MM.1S (cell line): ENCODE measurements around the gene APOBEC3C.
"Not testable (repeated sequence)": the region's sequence is repeated elsewhere in the genome, so short reads cannot be mapped to it uniquely, and the experiment has no call there.

Experiments used
- DNase-seq: peaks from one replicate; pipeline ENCODE4 v3.0.0-alpha.2; 2015
- H2AFZ ChIP-seq: fragments of 300-600 bp; sonication (generic); 2 replicates; pipeline ENCODE4 v1.6.0; 2016; ENCODE audit warnings: antibody characterized with exemption, low read length
- H3F3A ChIP-seq: fragments of 300-600 bp; sonication (generic); 2 replicates; pipeline ENCODE4 v1.6.1; 2016; ENCODE audit warnings: mild to moderate bottlenecking, antibody characterized with exemption, low read length, moderate library complexity, mixed read lengths; ENCODE audit not compliant: insufficient read depth
- H3K27ac ChIP-seq: fragments of 300-600 bp; sonication (generic); 2 replicates; pipeline ENCODE4 v1.5.1; 2016; ENCODE audit warnings: mild to moderate bottlenecking, low read length
- H3K27me3 ChIP-seq: fragments of 300-600 bp; sonication (generic); replicated peaks from 2 replicates; pipeline ENCODE4 v1.6.0; 2016; ENCODE audit warnings: low read length; ENCODE audit not compliant: insufficient read depth
- H3K36me3 ChIP-seq: fragments of 300-600 bp; sonication (generic); replicated peaks from 2 replicates; pipeline ENCODE4 v1.6.1; 2016; ENCODE audit warnings: mild to moderate bottlenecking, low read length, mixed read lengths; ENCODE audit not compliant: insufficient read depth
- H3K4me1 ChIP-seq: fragments of 300-600 bp; sonication (generic); 2 replicates; pipeline ENCODE4 v1.6.1; 2016; ENCODE audit warnings: low read length, mixed read lengths
- H3K4me2 ChIP-seq: fragments of 300-600 bp; sonication (generic); 2 replicates; pipeline ENCODE4 v1.6.0; 2016; ENCODE audit warnings: low read depth, low read length
- H3K4me3 ChIP-seq: fragments of 300-600 bp; sonication (generic); 2 replicates; pipeline ENCODE4 v1.5.1; 2016; ENCODE audit warnings: low read length, mixed read lengths
- H3K79me2 ChIP-seq: fragments of 300-600 bp; sonication (generic); 2 replicates; pipeline ENCODE4 v1.6.1; 2016; ENCODE audit warnings: mixed run types, low read length, mixed read lengths
- H3K9ac ChIP-seq: fragments of 300-600 bp; sonication (generic); 2 replicates; pipeline ENCODE4 v1.6.1; 2016; ENCODE audit warnings: low read length, mixed read lengths
- H3K9me2 ChIP-seq: fragments of 300-600 bp; sonication (generic); replicated peaks from 2 replicates; pipeline ENCODE4 v1.6.1; 2016; ENCODE audit warnings: mild to moderate bottlenecking, low read length, mixed read lengths; ENCODE audit not compliant: insufficient read depth
- H3K9me3 ChIP-seq: fragments of 300-600 bp; sonication (generic); replicated peaks from 2 replicates; pipeline ENCODE4 v1.6.1; 2016; ENCODE audit warnings: mild to moderate bottlenecking, low read length, mixed read lengths; ENCODE audit not compliant: insufficient read depth
- H4K20me1 ChIP-seq: fragments of 300-600 bp; sonication (generic); 2 replicates; pipeline ENCODE4 v1.6.1; 2016; ENCODE audit warnings: mild to moderate bottlenecking, low read length, moderate library complexity, mixed read lengths; ENCODE audit not compliant: insufficient read depth
- CTCF ChIP-seq: fragments of 300-600 bp; sonication (generic); IDR thresholded peaks from 2 replicates; pipeline ENCODE4 v1.5.1; 2016; ENCODE audit warnings: antibody characterized with exemption, low read length, mixed read lengths
- EZH2 ChIP-seq: fragments of 300-600 bp; sonication (generic); optimal IDR thresholded peaks from 2 replicates; pipeline ENCODE3; 2017; ENCODE audit warnings: low read depth, mild to moderate bottlenecking, antibody characterized with exemption, low read length, mixed read lengths
- EZH2phosphoT487 ChIP-seq: fragments of 300-600 bp; sonication (generic); IDR thresholded peaks from 2 replicates; pipeline ENCODE4 v1.6.1; 2018; ENCODE audit warnings: antibody characterized with exemption, low read length

APOBEC3C gene

GRCh38 chr22:39066442-39067276 lies 52.6 kb downstream of the APOBEC3C start:
- H3K79me2 ChIP-seq, H2AFZ ChIP-seq, H3K4me3 ChIP-seq, H3K9ac ChIP-seq, H4K20me1 ChIP-seq, DNase-seq, H3K36me3 ChIP-seq, H3K9me2 ChIP-seq, H3K9me3 ChIP-seq, H3K27me3 ChIP-seq: not testable (repeated sequence)
- Histone ChIP-seq H3F3A (peaks cover 38% of the 10 kb centered on the region), H3K4me1 (peaks cover 46% of the 10 kb centered on the region), H3K4me2 (peak overlapping the region; percentile 54; the same call in 1 of the 2 replicates), H3K27ac (peak overlapping the region; percentile 79)

GRCh38 chr22:39068033-39068785 lies 54.2 kb downstream of the APOBEC3C start:
- DNase-seq = peak; percentile 43
- no peaks in the 10 kb centered on the region for H4K20me1 ChIP-seq
- H3K9me3 ChIP-seq = no peaks in the 10 kb centered on the region
- H3K79me2 ChIP-seq = no peaks in the 10 kb centered on the region
- H3F3A ChIP-seq = peaks cover 43% of the 10 kb centered on the region
- H2AFZ ChIP-seq = no peak overlapping the region
- H3K4me2 ChIP-seq = peak overlapping the region; percentile 21; the same call in 1 of the 2 replicates
- H3K4me3 ChIP-seq = no peak overlapping the region
- TF ChIP-seq EZH2 = no peak
- TF ChIP-seq EZH2phosphoT487 = no peak
- peak; percentile 27; the same call in 1 of the 2 replicates for TF ChIP-seq CTCF
- no peaks in the 10 kb centered on the region for H3K9me2 ChIP-seq
- H3K9ac ChIP-seq = no peak overlapping the region
- H3K27me3 ChIP-seq = no peaks in the 10 kb centered on the region
- no peaks in the 10 kb centered on the region for H3K36me3 ChIP-seq
- H3K4me1 ChIP-seq = peaks cover 55% of the 10 kb centered on the region
- peak overlapping the region; percentile 62; the same call in 1 of the 2 replicates for H3K27ac ChIP-seq
